OCI-LY7 (cell line): ENCODE results near the gene GRID1. TPM values are rescaled to one million over a fixed set of nuclear protein-coding genes. Genes with fewer than 3 reads are reported as not detected.

Experiments used
- BruUV-seq: library from RNA; stranded (reverse); fragments of 400-500 nt; replicated peaks from 2 replicates; lab custom pipeline; 2021; lab: Mats Ljungman, UMichigan
- CTCF ChIA-PET: fragments of 300-600 bp; sonication (Branson Sonifier 250); formaldehyde crosslinking; loops from one replicate; lab custom pipeline; 2022; ENCODE audit warnings: antibody characterized with exemption; ENCODE audit not compliant: unreplicated experiment; lab: Charles Lee
- POLR2A ChIA-PET: fragments of 300-600 bp; sonication (Branson Sonifier 250); formaldehyde crosslinking; loops from one replicate; lab custom pipeline; 2022; ENCODE audit warnings: antibody characterized with exemption; lab: Charles Lee
- DNase-seq: peaks from one replicate; pipeline ENCODE4 v3.0.0-alpha.2; 2015; ENCODE audit warnings: low spot score
- H2AFZ ChIP-seq: fragments of 200-600 bp; sonication (generic), shearing (Covaris generic); 2 replicates; pipeline ENCODE4 v1.6.1; 2014; ENCODE audit warnings: mild to moderate bottlenecking, antibody characterized with exemption, low read length, moderate library complexity
- H3K27ac ChIP-seq: fragments of 200-600 bp; sonication (generic); 2 replicates; pipeline ENCODE4 v1.5.1; 2014; ENCODE audit warnings: mixed run types, low read depth, mild to moderate bottlenecking, moderate library complexity, low read length, inconsistent platforms; ENCODE audit not compliant: poor library complexity, severe bottlenecking
- H3K36me3 ChIP-seq: fragments of 200-600 bp; sonication (generic); 2 replicates; pipeline ENCODE4 v1.6.1; 2014; ENCODE audit warnings: mild to moderate bottlenecking, antibody characterized with exemption, low read length, moderate library complexity, mixed read lengths; ENCODE audit not compliant: insufficient read depth
- H3K4me1 ChIP-seq: fragments of 200-600 bp; sonication (generic); 2 replicates; pipeline ENCODE4 v1.5.1; 2014; ENCODE audit warnings: mild to moderate bottlenecking, low read length; ENCODE audit not compliant: insufficient read depth, poor library complexity, severe bottlenecking
- H3K4me2 ChIP-seq: fragments of 200-600 bp; sonication (generic); 2 replicates; pipeline ENCODE4 v1.6.1; 2014; ENCODE audit warnings: mild to moderate bottlenecking, low read length
- H3K4me3 ChIP-seq: fragments of 200-600 bp; sonication (generic); 2 replicates; pipeline ENCODE4 v1.5.1; 2014; ENCODE audit warnings: mild to moderate bottlenecking, low read depth, low read length; ENCODE audit not compliant: poor library complexity, severe bottlenecking
- H3K79me2 ChIP-seq: fragments of 200-600 bp; sonication (generic); 2 replicates; pipeline ENCODE4 v1.6.1; 2016; ENCODE audit warnings: low read depth, mild to moderate bottlenecking, low read length, moderate library complexity, mixed read lengths; ENCODE audit not compliant: insufficient read depth
- H3K9me2 ChIP-seq: fragments of 200-600 bp; sonication (generic); 2 replicates; pipeline ENCODE4 v1.6.1; 2016; ENCODE audit warnings: mild to moderate bottlenecking, low read length, mixed read lengths; ENCODE audit not compliant: insufficient read depth
- H3K9me3 ChIP-seq: fragments of 200-600 bp; sonication (generic); 2 replicates; pipeline ENCODE4 v1.6.1; 2014; ENCODE audit warnings: mild to moderate bottlenecking, mixed run types, low read length, mixed read lengths
- H4K20me1 ChIP-seq: fragments of 200-600 bp; sonication (generic); 2 replicates; pipeline ENCODE4 v1.6.1; 2014; ENCODE audit warnings: mild to moderate bottlenecking, antibody characterized with exemption, low read length, moderate library complexity, mixed read lengths; ENCODE audit not compliant: insufficient read depth
- EZH2phosphoT487 ChIP-seq: fragments of 200-600 bp; sonication (generic); IDR thresholded peaks from 2 replicates; pipeline ENCODE4 v1.6.1; 2018; ENCODE audit warnings: low read depth, borderline replicate concordance, mild to moderate bottlenecking, mixed run types, antibody characterized with exemption, low read length, moderate library complexity, mixed read lengths
- intact Hi-C: fragments of 100-400 bp; cut with micrococcal nuclease; formaldehyde crosslinking; loops from one replicate; pipeline ENCODE4 v1.10.0; 2022; ENCODE audit not compliant: unreplicated experiment
- total RNA-seq, 2 experiments: library from RNA; depleted of rRNA in 1 of 2; stranded (reverse); fragments of >200 nt in 1 of 2; shearing (Covaris generic) in 1 of 2; gene quantifications; 2 replicates each; pipeline ENCODE4 v1.2.3, GENCODE V29; 2014 to 2022
- TF ChIP-seq, protein P1 (sequence below): fragments of 200-600 bp; sonication (generic); conservative IDR thresholded peaks from 2 replicates; pipeline ENCODE4 v1.5.1; 2014; ENCODE audit warnings: mild to moderate bottlenecking, antibody characterized with exemption, low read length, moderate library complexity, mixed read lengths

The GRID1 gene
- total RNA-seq, 2 experiments from 2014 or later: 1.6 to 3.7 TPM

DNA sequence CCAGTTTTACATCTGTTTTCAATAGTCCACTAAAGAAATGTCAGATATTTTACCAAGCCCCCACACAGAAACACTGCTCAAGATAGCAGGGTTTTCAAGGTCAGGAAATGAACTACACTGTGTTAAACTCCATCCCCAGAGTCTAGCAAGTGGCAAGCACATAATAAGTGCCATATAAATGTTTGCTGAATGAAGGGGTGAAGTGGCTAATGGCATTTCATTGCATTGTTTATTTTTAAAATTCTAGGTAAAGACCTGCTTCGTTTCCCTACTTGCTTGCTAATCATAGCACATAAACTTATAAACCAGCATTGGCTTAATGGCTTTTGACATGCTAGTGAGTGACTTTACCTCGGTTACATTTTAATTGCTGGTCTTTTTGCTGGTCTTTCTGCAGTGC, 322.6 kb downstream of the GRID1 start:
- intact Hi-C loops: no loop called here
- POLR2A ChIA-PET: interaction anchor here (0.6 kb wide), 1 partner anchor 650 kb away, joined by 3 read pairs; no protein-coding TSS in a partner anchor
- Histone ChIP-seq H3K79me2 (no peaks in the 10 kb centered on the region), H4K20me1 (no peaks in the 10 kb centered on the region), H3K4me3 (no peak overlapping the region), H3K4me1 (no peaks in the 10 kb centered on the region), H2AFZ (no peak overlapping the region), H3K9me2 (no peaks in the 10 kb centered on the region), H3K36me3 (no peaks in the 10 kb centered on the region), H3K9me3 (no peaks in the 10 kb centered on the region), H3K4me2 (no peak overlapping the region), H3K27ac (no peak overlapping the region)
- TF ChIP-seq, protein P1, sequence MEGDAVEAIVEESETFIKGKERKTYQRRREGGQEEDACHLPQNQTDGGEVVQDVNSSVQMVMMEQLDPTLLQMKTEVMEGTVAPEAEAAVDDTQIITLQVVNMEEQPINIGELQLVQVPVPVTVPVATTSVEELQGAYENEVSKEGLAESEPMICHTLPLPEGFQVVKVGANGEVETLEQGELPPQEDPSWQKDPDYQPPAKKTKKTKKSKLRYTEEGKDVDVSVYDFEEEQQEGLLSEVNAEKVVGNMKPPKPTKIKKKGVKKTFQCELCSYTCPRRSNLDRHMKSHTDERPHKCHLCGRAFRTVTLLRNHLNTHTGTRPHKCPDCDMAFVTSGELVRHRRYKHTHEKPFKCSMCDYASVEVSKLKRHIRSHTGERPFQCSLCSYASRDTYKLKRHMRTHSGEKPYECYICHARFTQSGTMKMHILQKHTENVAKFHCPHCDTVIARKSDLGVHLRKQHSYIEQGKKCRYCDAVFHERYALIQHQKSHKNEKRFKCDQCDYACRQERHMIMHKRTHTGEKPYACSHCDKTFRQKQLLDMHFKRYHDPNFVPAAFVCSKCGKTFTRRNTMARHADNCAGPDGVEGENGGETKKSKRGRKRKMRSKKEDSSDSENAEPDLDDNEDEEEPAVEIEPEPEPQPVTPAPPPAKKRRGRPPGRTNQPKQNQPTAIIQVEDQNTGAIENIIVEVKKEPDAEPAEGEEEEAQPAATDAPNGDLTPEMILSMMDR: no peak
- no peak for TF ChIP-seq EZH2phosphoT487
- DNase-seq: no peak
- CTCF ChIA-PET: no interaction called here
- no TSS peak for BruUV-seq

DNA sequence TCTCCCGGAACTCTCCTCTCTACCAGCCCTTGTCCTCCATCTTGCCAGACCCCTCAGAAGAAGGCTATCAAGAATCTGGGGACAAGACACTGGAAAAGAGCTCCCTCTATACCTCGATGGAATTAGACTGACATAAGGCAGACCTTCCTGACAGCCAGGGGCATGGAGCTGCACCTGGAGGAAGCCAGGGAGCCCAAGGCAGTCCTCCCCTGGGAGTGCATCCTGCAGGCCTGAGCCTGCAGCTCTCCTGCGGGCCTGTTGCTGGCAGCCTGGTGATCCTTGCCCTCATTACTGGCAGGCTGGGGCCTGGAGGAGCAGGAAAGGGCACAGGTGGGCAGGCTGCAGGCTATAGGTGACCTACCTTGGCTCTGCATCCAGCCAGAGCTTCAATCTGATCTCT, 323.4 kb downstream of the GRID1 start:
- Histone ChIP-seq H3K4me2 (no peak overlapping the region), H3K9me3 (no peaks in the 10 kb centered on the region), H4K20me1 (no peaks in the 10 kb centered on the region), H3K9me2 (no peaks in the 10 kb centered on the region), H3K36me3 (no peaks in the 10 kb centered on the region), H3K4me1 (no peaks in the 10 kb centered on the region), H3K27ac (no peak overlapping the region), H2AFZ (no peak overlapping the region), H3K79me2 (no peaks in the 10 kb centered on the region), H3K4me3 (no peak overlapping the region)
- POLR2A ChIA-PET: interaction anchor here (0.5 kb wide), 1 partner anchor 43 kb away, joined by 3 read pairs; no protein-coding TSS in a partner anchor
- no TSS peak for BruUV-seq
- TF ChIP-seq EZH2phosphoT487: no peak
- TF ChIP-seq, protein P1: no peak
- no peak for DNase-seq
- CTCF ChIA-PET: no interaction called here
- intact Hi-C loops: no loop called here

DNA sequence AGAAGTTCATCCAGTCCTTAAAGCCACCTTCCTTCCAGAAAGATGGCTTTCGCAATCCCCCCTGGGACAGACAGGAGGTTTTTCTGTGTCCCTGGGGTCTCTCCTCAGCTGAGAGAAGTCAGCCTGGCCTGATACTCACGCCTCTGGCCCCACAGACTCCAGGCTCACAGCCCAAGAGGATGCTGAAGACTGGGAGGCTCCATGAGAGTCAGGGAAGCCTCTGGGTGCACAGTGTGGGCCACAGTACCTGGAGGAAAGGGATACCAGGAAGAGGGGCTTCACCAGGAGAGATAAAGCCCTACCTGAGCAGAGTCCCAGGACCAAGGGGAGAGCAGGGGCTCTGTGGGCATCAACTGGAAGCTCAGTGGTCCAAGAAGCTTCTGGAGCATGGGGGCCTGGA, 324.4 kb downstream of the GRID1 start:
- H3K79me2 ChIP-seq: no peaks in the 10 kb centered on the region
- no peak overlapping the region for H3K27ac ChIP-seq
- no peak overlapping the region for H2AFZ ChIP-seq
- no peaks in the 10 kb centered on the region for H3K9me3 ChIP-seq
- H4K20me1 ChIP-seq: no peaks in the 10 kb centered on the region
- no TSS peak for BruUV-seq
- no peaks in the 10 kb centered on the region for H3K36me3 ChIP-seq
- TF ChIP-seq, protein P1: no peak
- TF ChIP-seq EZH2phosphoT487: no peak
- ChIA-PET CTCF (no interaction called here), POLR2A (no interaction called here)
- intact Hi-C loops: no loop called here
- H3K4me1 ChIP-seq: no peaks in the 10 kb centered on the region
- no peak overlapping the region for H3K4me2 ChIP-seq
- DNase-seq: no peak
- H3K4me3 ChIP-seq: no peak overlapping the region
- no peaks in the 10 kb centered on the region for H3K9me2 ChIP-seq
